Stimulated activated CD8-positive, alpha-beta memory T cell treated with anti-CD3 and anti-CD28 coated beads, Interleukin-15, amount 100 ng/mL, for 48 hours (primary cell): ENCODE data around the gene ASPM.
"Not testable (repeated sequence)": the region's sequence is repeated elsewhere in the genome, so short reads cannot be mapped to it uniquely, and the experiment has no call there.

Experiments
- DNase-seq, 2 donors: peaks; one replicate each; pipeline ENCODE4 v3.0.0-alpha.2; 2020; ENCODE audit warnings: low read depth in 2 of 2

ASPM gene

GRCh38 chr1:197076585-197076984 lies 69.9 kb downstream of the ASPM start:
- no peak for DNase-seq

- DNase-seq, result no peak
These were observed 72.5 kb downstream of the ASPM start for GRCh38 chr1:197073978-197074377.

GRCh38 chr1:197067457-197067818 lies 79.0 kb downstream of the ASPM start:
- no peak for DNase-seq

GRCh38 chr1:197066719-197067456 lies 79.6 kb downstream of the ASPM start, which contains the start of gene F13B:
Gene F13B, minus strand, starts transcription at chr1:197067260. Its CDS starts 37 bp downstream, at chr1:197067223.
- no peak for DNase-seq

GRCh38 chr1:197066277-197066676 lies 80.2 kb downstream of the ASPM start:
- DNase-seq, result no peak

GRCh38 chr1:197065559-197065958 lies 80.9 kb downstream of the ASPM start:
- DNase-seq, result no peak

- no peak for DNase-seq
These were observed 83.3 kb downstream of the ASPM start for GRCh38 chr1:197063212-197063611.

- no peak for DNase-seq
These were observed 83.8 kb downstream of the ASPM start for GRCh38 chr1:197062692-197063091.

- no peak for DNase-seq
These were observed 97.4 kb downstream of the ASPM start for GRCh38 chr1:197049100-197049499.

GRCh38 chr1:197042676-197043341 lies 103.7 kb downstream of the ASPM start:
- DNase-seq, result no peak

GRCh38 chr1:197041486-197042353 lies 104.7 kb downstream of the ASPM start:
- DNase-seq, result no peak

GRCh38 chr1:197036861-197037260 lies 109.6 kb downstream of the ASPM start:
- DNase-seq, result no peak

GRCh38 chr1:197034631-197035339 lies 111.7 kb downstream of the ASPM start:
- not testable (repeated sequence) for DNase-seq
